Measurements from ENCODE around the gene LDAH. TPM values are rescaled to one million over a fixed set of nuclear protein-coding genes. Genes with fewer than 3 reads are reported as not detected.

The LDAH gene
- polyA plus RNA-seq, 1 experiment, result 10.0 TPM

DNA sequence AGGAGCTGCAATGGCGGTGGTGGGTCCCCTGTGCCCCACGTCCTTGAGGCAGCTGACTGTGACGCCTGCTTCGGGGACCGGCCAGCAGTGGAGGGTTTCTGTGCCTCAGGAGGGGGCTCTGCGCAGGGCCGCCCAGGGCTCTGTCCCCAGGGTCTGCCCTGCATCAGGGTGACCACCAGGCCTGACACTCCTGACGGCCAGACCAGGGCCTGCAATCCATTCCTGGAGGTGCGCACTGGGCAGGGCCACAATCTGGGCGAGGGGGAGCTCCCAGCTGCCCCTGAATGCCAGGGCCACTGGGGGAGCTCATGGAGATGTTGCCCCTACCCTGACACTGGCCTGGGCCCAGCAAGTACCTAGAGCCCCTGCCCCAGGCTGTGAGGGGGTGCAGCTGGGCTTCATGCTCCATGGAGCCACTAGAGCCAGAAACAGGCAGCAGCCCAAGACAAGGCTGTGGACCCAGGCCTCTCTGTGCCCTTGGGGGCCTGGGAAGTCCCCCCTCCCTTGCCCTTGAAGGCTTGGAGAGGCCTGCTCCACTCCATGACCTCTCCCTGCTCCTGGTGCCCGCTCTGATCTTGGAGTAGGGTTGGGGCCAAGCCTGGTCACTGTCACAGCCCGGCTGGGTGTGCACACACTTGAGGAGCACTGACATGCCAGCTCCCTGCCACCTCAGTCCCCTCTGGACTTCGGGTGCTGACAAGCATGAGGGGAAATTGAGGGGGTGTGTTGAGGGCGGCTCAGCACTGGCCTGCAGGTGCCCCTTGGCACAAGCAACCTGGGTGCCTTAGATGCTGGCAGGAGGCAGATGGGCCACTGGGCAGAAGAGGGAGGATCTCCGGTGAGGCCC is 55.9 kb downstream of the LDAH start:
- TF ChIP-seq, protein P1, sequence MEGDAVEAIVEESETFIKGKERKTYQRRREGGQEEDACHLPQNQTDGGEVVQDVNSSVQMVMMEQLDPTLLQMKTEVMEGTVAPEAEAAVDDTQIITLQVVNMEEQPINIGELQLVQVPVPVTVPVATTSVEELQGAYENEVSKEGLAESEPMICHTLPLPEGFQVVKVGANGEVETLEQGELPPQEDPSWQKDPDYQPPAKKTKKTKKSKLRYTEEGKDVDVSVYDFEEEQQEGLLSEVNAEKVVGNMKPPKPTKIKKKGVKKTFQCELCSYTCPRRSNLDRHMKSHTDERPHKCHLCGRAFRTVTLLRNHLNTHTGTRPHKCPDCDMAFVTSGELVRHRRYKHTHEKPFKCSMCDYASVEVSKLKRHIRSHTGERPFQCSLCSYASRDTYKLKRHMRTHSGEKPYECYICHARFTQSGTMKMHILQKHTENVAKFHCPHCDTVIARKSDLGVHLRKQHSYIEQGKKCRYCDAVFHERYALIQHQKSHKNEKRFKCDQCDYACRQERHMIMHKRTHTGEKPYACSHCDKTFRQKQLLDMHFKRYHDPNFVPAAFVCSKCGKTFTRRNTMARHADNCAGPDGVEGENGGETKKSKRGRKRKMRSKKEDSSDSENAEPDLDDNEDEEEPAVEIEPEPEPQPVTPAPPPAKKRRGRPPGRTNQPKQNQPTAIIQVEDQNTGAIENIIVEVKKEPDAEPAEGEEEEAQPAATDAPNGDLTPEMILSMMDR (IDR thresholded peaks at IDR 0.05; ENCODE audit: insufficient read depth, low read depth, low read length), result no peak
- CTCF ChIA-PET, result interaction anchor here (1.0 kb wide), 1 partner anchor 106 kb away, joined by 6 read pairs; no protein-coding TSS in a partner anchor
- Histone ChIP-seq H3K27me3 (ENCODE audit: control insufficient read depth, insufficient read depth, low read length) (no peaks in the 10 kb centered on the region), H3K36me3 (ENCODE audit: control insufficient read depth, insufficient read depth, low read length) (peaks cover 2% of the 10 kb centered on the region; the same call in 1 of the 2 replicates), H3K4me3 (ENCODE audit: low read depth, low read length) (no peak overlapping the region)
- DNase-seq (ENCODE audit: low read depth), result no peak
- POLR2A ChIA-PET, result no interaction called here

DNA sequence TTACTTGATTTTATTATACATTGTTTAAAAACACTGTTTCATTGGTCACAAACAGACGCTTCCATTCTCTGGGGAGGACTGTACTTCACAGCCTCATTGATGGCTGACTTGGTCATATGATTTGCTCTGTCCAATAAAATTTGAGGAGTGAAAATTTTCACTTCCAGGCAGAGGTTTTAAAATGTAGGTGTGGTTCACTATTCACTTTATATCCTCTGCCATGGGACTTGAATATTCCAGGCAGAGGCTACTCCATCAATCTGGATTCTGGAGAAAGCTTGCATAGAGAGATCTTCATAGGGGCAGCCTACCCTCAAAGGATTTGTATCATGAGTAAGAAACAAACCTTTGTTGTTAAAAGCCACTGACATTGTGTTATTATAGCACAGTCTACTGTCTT is 56.7 kb downstream of the LDAH start:
- Histone ChIP-seq H3K36me3 (ENCODE audit: control insufficient read depth, insufficient read depth, low read length) (peaks cover 2% of the 10 kb centered on the region; the same call in 1 of the 2 replicates), H3K27me3 (ENCODE audit: control insufficient read depth, insufficient read depth, low read length) (no peaks in the 10 kb centered on the region), H3K4me3 (ENCODE audit: low read depth, low read length) (no peak overlapping the region)
- CTCF ChIA-PET, result interaction anchor here (1.0 kb wide), 2 partner anchors 105 to 115 kb away, joined by 3 to 6 read pairs; no protein-coding TSS in a partner anchor
- TF ChIP-seq, protein P1 (IDR thresholded peaks at IDR 0.05; ENCODE audit: insufficient read depth, low read depth, low read length), result no peak
- POLR2A ChIA-PET, result no interaction called here
- DNase-seq (ENCODE audit: low read depth), result no peak

DNA sequence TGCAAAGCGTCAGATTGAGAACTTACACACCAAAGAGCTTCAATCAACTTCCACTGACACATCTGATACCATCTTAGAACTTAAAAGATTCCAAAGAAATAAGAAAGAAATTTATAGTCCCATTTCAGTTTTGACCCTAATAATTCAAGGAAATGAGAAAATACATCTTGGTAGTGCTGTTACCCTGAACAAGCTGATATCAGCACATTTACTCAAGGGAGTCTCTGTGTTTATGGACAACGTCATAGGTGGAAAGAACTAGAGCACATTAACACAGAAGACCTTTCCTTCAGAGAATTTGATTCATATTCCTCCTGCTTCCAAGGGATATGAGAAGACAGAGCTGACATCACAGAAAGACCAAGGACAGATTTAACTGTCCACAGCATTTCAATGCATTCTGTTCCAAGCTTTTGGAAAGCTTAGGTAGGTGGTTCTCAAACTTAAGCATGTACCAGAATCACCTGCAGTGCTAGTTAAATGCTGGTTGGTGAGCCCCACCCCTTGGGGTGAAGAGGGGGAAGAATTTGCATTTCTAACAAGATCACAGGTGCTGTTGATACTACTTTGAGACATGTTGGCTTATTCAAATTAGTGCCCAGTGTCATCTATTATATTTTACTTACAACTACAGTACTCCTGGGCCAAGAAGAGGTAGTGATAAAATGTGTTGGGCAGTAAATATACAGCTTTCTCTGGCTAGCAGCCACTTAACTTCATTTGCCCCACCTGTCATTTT is 59.8 kb downstream of the LDAH start:
- TF ChIP-seq, protein P1 (IDR thresholded peaks at IDR 0.05; ENCODE audit: insufficient read depth, low read depth, low read length), result no peak
- H3K36me3 ChIP-seq (ENCODE audit: control insufficient read depth, insufficient read depth, low read length), result peaks cover 2% of the 10 kb centered on the region; the same call in 1 of the 2 replicates
- DNase-seq (ENCODE audit: low read depth), result no peak
- POLR2A ChIA-PET, result interaction anchor here (0.6 kb wide), 1 partner anchor 107 kb away, joined by 3 read pairs; no protein-coding TSS in a partner anchor
- H3K4me3 ChIP-seq (ENCODE audit: low read depth, low read length), result no peak overlapping the region
- CTCF ChIA-PET, result interaction anchor here (1.1 to 1.6 kb wide), 3 partner anchors 18 to 200 kb away, joined by 3 to 6 read pairs (median 4); no protein-coding TSS in a partner anchor
- no peaks in the 10 kb centered on the region for H3K27me3 ChIP-seq (ENCODE audit: control insufficient read depth, insufficient read depth, low read length)

DNA sequence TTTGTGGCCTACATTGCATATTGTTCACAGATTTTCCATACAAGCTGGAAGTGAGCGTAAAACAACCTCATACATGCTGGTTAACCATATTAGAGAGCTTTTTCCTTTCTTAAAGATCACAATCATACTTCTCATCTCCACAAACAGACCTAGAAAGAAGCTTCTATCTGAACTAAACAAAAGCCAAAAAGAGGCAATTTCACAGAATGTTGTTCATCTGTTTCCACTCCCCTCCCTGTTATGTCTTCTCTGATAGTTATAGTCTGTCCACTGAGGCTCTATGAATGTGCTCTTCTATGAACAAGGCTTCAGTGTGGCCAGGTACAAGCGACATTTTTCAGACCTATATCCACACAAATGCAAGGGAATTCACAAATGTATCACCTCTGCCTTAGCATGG is 63.4 kb downstream of the LDAH start:
- CTCF ChIA-PET, result interaction anchor here (1.1 to 1.5 kb wide), 2 partner anchors 12 to 22 kb away, joined by 4 to 5 read pairs; no protein-coding TSS in a partner anchor
- TF ChIP-seq, protein P1 (IDR thresholded peaks at IDR 0.05; ENCODE audit: insufficient read depth, low read depth, low read length), result no peak

DNA sequence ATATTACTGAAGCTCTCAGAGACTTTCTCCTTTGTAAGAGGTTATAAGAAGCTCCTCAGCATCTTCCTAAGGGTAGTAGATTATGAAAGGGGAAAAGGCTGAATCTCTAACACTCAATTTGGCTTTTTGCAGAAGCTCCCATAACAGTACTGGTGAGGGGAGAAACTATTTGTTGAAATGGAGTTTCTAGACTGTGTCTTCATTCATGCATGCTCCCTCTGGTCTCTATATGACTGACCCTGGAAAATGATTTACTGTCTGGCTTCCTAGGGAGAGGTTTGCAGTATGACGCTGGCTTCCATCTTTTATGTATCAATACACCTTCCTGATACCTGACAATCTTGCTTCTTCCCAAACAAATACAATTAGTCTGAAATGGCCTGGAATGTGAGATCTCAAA is 63.9 kb downstream of the LDAH start:
- no peak overlapping the region for H3K4me3 ChIP-seq (ENCODE audit: low read depth, low read length)
- POLR2A ChIA-PET, result no interaction called here
- no peaks in the 10 kb centered on the region for H3K36me3 ChIP-seq (ENCODE audit: control insufficient read depth, insufficient read depth, low read length)
- CTCF ChIA-PET, result interaction anchor here (2.5 kb wide), 1 partner anchor 14 kb away, joined by 12 read pairs; no protein-coding TSS in a partner anchor
- H3K27me3 ChIP-seq (ENCODE audit: control insufficient read depth, insufficient read depth, low read length), result no peaks in the 10 kb centered on the region
- TF ChIP-seq, protein P1 (IDR thresholded peaks at IDR 0.05; ENCODE audit: insufficient read depth, low read depth, low read length), result no peak
- DNase-seq (ENCODE audit: low read depth), result no peak

More for the DNA sequence above, 63.4 kb downstream of the LDAH start:
- POLR2A ChIA-PET, result no interaction called here
- H3K36me3 ChIP-seq (ENCODE audit: control insufficient read depth, insufficient read depth, low read length), result no peaks in the 10 kb centered on the region
- no peak for DNase-seq (ENCODE audit: low read depth)
- no peak overlapping the region for H3K4me3 ChIP-seq (ENCODE audit: low read depth, low read length)
- no peaks in the 10 kb centered on the region for H3K27me3 ChIP-seq (ENCODE audit: control insufficient read depth, insufficient read depth, low read length)
